A549 (cell line): ENCODE measurements around the gene NIT1. TPM values are rescaled to one million over a fixed set of nuclear protein-coding genes. Genes with fewer than 3 reads are reported as not detected.

ENCODE experiments used
- ATAC-seq, 2 experiments: fragments of 200-7000 bp in 1 of 2; fragments of >200 bp in 1 of 2; cut with Nextera tagmentation in 1 of 2; cut with Tn5 transposase in 1 of 2; 3 replicates each; pipeline versions ENCODE4 v1.8.0 to v1.9.1; 2018 to 2020; ENCODE audit warnings: mild to moderate bottlenecking in 1 of 2, moderate library complexity in 1 of 2
- CTCF ChIA-PET: fragments of 300-600 bp; sonication (Branson Sonifier 250); formaldehyde crosslinking; extraction: SDS; loops from one replicate; lab custom pipeline; 2021; ENCODE audit warnings: antibody characterized with exemption, inconsistent platforms; lab: Yijun Ruan, JAX
- POLR2A ChIA-PET: fragments of 350-600 bp; formaldehyde crosslinking; extraction: SDS; loops from one replicate; lab custom pipeline; 2021; ENCODE audit warnings: antibody characterized with exemption, inconsistent platforms; lab: Yijun Ruan, JAX
- DNase-seq, 2 experiments: peaks; one replicate each; pipeline versions ENCODE4 v3.0.0 to v3.0.0-alpha.2; 2011 to 2016; ENCODE audit warnings: low read depth in 1 of 2, low spot score in 1 of 2
- FAIRE-seq: peaks from 2 replicates; lab custom pipeline; 2011; peaks lifted over from hg19 to GRCh38; lab: Jason Lieb, UNC
- H3K27ac ChIP-seq, 2 experiments: fragments of >200 bp; sonication (Bioruptor Twin); formaldehyde crosslinking; 3 replicates each; pipeline ENCODE4 v1.5.1; 2016 to 2017
- H3K4me1 ChIP-seq: fragments of >200 bp; sonication (Bioruptor Twin); formaldehyde crosslinking; 3 replicates; pipeline ENCODE4 v1.6.1; 2016
- H3K4me2 ChIP-seq: fragments of >200 bp; sonication (Bioruptor Twin); formaldehyde crosslinking; 3 replicates; pipeline ENCODE4 v1.6.1; 2016
- H3K4me3 ChIP-seq: fragments of >200 bp; sonication (Bioruptor Twin); formaldehyde crosslinking; 3 replicates; pipeline ENCODE4 v1.5.1; 2016
- H3K9me3 ChIP-seq: fragments of >200 bp; sonication (Bioruptor Twin); formaldehyde crosslinking; 3 replicates; pipeline ENCODE4 v1.6.1; 2016
- CHD2 ChIP-seq: fragments of 150-350 bp; IDR thresholded peaks from 2 replicates; pipeline ENCODE4 v1.6.1; 2014; ENCODE audit warnings: low read length; ENCODE audit not compliant: partially characterized antibody
- CHD4 ChIP-seq: fragments of 200-600 bp; sonication (generic); IDR thresholded peaks from 2 replicates; pipeline ENCODE4 v1.6.1; 2016; ENCODE audit warnings: antibody characterized with exemption, mild to moderate bottlenecking, borderline replicate concordance
- ESRRA ChIP-seq: fragments of 150-350 bp; IDR thresholded peaks from 2 replicates; pipeline ENCODE4 v1.6.1; 2014; ENCODE audit warnings: mild to moderate bottlenecking, low read length, borderline replicate concordance
- FOSB ChIP-seq: fragments of 250-450 bp; sonication (Bioruptor Pico); IDR thresholded peaks from 2 replicates; pipeline ENCODE4 v1.5.0; 2020; ENCODE audit warnings: mild to moderate bottlenecking, moderate library complexity
- FOXS1 ChIP-seq: fragments of 250-450 bp; sonication (Bioruptor Pico); IDR thresholded peaks from 2 replicates; pipeline ENCODE4 v1.5.0; 2020; ENCODE audit warnings: mild to moderate bottlenecking, moderate library complexity
- HDAC2 ChIP-seq: fragments of 200-600 bp; sonication (generic); IDR thresholded peaks from 2 replicates; pipeline ENCODE4 v1.6.1; 2016
- HOXB5 ChIP-seq: fragments of 250-450 bp; sonication (Bioruptor Pico); IDR thresholded peaks from 2 replicates; pipeline ENCODE4 v1.5.0; 2020; ENCODE audit warnings: mild to moderate bottlenecking, moderate library complexity
- JUN ChIP-seq, 2 experiments: fragments of >200 bp; sonication (Bioruptor Twin); formaldehyde crosslinking; IDR thresholded peaks; 2 replicates in 1 of 2; 3 replicates in 1 of 2; pipeline ENCODE4 v1.6.1; 2016 to 2017
- NFE2L2 ChIP-seq: fragments of 150-350 bp; conservative IDR thresholded peaks from 2 replicates; pipeline ENCODE4 v1.6.1; 2014; ENCODE audit warnings: low read length
- PHF8 ChIP-seq: fragments of 200-600 bp; sonication (generic); IDR thresholded peaks from 2 replicates; pipeline ENCODE4 v1.6.1; 2016; ENCODE audit warnings: low read depth, mild to moderate bottlenecking, antibody characterized with exemption, moderate library complexity, borderline replicate concordance
- RAD21 ChIP-seq, 2 experiments: fragments of >200 bp in 1 of 2; sonication (Bioruptor Twin) in 1 of 2; formaldehyde crosslinking in 1 of 2; IDR thresholded peaks in 1 of 2; conservative IDR thresholded peaks in 1 of 2; 2 replicates in 1 of 2; 3 replicates in 1 of 2; pipeline ENCODE4 v1.6.1; 2012 to 2018; ENCODE audit warnings: inconsistent platforms in 1 of 2
- SMC3 ChIP-seq: fragments of >200 bp; sonication (Bioruptor Twin); formaldehyde crosslinking; IDR thresholded peaks from 3 replicates; pipeline ENCODE4 v1.6.1; 2018; ENCODE audit warnings: inconsistent platforms
- ZC3H11A ChIP-seq: fragments of 450-650 bp; IDR thresholded peaks from 2 replicates; pipeline ENCODE4 v1.6.1; 2014; ENCODE audit warnings: antibody characterized with exemption, mild to moderate bottlenecking
- ZNF302 ChIP-seq: fragments of 250-450 bp; sonication (Bioruptor Pico); IDR thresholded peaks from 2 replicates; pipeline ENCODE4 v1.9.0; 2021; ENCODE audit warnings: inconsistent platforms, mild to moderate bottlenecking, moderate library complexity
- WGBS: methylation state at CpG from one replicate; pipeline ENCODE4 v1.1.6; 2017; ENCODE audit errors: missing lambda C conversion rate; 5-methylcytosine and 5-hydroxymethylcytosine counted together
- polyA plus RNA-seq, 4 experiments: library from polyadenylated mRNA; depleted of rRNA in 3 of 4; stranded (reverse); fragments of >200 nt; fragmentation: RNase III in 1 of 4; extraction: RNeasy Plus Mini Kit Qiagen cat#74134 plus additional on column Dnase treatment in 1 of 4; gene quantifications; 2 replicates in 3 of 4; 3 replicates in 1 of 4; pipeline ENCODE4 v1.2.3, GENCODE V29; 2011 to 2017
- TF ChIP-seq, protein P1 (sequence below): IDR thresholded peaks from 2 replicates; pipeline ENCODE4 v1.6.1; 2012
- TF ChIP-seq, protein P2 (sequence below): IDR thresholded peaks from 2 replicates; pipeline ENCODE4 v1.6.1; 2012
- TF ChIP-seq, protein P3 (sequence below): fragments of 250-450 bp; sonication (Bioruptor Pico); IDR thresholded peaks from 2 replicates; pipeline ENCODE4 v1.5.0; 2021; ENCODE audit warnings: mild to moderate bottlenecking, moderate library complexity, borderline replicate concordance
- TF ChIP-seq, protein P4 (sequence below): fragments of >200 bp; sonication (Bioruptor Twin); formaldehyde crosslinking; IDR thresholded peaks from 3 replicates; pipeline ENCODE4 v1.6.1; 2016

The NIT1 gene
- polyA plus RNA-seq, 2 of the 4 experiments (the other 2 are of a cell fraction), result 29.9 to 44.5 TPM

DNA sequence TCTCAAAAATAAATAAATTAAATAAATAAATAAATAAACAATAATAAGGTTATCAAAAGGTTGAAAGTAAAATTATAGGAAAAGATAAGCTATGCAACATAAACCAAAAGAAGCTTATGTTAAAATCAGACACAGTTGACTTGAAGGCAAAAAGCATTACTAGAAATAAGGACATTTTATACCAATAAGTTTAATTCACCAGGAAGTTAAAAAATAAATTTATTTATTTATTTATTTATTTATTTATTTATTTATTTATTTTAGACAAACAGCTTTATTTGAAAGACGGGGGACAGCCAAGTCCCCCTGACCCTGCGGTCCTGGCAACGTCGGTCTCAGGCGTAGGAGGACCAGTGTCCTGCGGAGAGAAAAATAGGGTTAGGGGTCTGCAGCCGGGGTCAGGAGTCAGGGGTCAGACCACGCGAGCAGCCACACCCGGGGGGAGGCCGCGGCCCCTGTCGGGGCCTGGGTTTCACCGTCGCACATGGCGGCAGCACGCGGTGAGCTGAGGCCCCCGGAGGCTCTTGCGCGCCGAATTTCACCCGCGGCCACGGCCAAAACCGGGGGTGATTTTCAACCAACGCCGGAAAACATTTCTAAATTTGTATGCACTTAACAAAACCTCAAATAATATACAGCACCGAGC lies 23.0 kb downstream of the NIT1 start:
- Histone ChIP-seq H3K4me3 (no peak overlapping the region), H3K27ac (no peak overlapping the region), H3K4me1 (no peaks in the 10 kb centered on the region), H3K4me2 (no peak overlapping the region), H3K9me3 (no peaks in the 10 kb centered on the region)
- FAIRE-seq (no peak), DNase-seq (no peak), ATAC-seq (no peak)
- peak; percentile 40 for TF ChIP-seq ZC3H11A
- TF ChIP-seq FOXS1, result no peak
- 96% methylated on average over 29 of the region's 29 CpGs for WGBS
- POLR2A ChIA-PET, result interaction anchor here (0.6 to 1.6 kb wide), 2 partner anchors 13 to 70 kb away, joined by 4 read pairs; partner anchors contain the start of gene UFC1
- CTCF ChIA-PET, result interaction anchor here (0.7 to 3.5 kb wide), 12 partner anchors 9 to 306 kb away, joined by 3 to 13 read pairs (median 4); partner anchors contain the start of genes UFC1 and USF1

DNA sequence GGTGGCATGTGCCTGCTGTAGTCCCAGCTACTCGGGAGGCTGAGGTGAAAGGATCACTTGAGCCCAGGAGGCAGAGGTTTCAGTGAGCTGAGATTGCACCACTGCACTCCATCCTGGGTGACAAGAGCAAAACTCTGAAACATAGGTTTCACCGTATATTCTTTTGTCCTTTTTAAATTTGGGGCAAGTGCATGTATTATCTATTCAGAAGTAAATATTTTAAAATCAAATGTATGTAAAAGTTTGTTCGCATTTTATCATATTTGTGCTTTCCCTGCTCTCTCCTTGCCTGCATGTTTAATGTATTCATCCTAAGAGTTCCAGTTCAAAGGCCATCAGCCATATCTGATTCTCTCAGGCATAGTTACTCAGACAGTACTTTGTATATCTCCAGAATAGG lies 27.9 kb downstream of the NIT1 start:
- POLR2A ChIA-PET, result no interaction called here
- H3K4me3 ChIP-seq, result no peak overlapping the region
- CTCF ChIA-PET, result interaction anchor here (0.8 to 1.6 kb wide), 2 partner anchors 9 to 20 kb away, joined by 4 to 5 read pairs; partner anchors contain the start of gene PPOX

DNA sequence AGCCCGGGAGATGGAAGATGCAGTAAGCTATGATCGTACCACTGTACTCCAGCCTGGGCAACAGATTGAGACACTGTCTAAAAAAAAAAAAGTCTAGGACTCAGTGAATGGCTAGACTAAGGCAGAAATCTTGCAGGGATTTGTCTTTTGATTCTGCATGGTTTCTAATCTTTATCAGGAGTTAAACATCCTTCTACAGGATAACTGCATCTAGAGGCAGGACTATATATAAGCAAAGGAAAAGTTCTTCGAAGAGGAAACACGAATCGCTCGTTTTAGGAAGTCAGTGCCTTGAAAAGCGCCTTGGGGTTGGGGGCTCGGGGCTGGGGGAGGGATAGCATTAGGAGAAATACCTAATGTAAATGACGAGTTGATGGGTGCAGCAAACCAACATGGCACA lies 35.3 kb downstream of the NIT1 start:
- peak overlapping the region; percentile 57 for H3K4me3 ChIP-seq
- peaks cover 5% of the 10 kb centered on the region; the same call in 1 of the 3 replicates for H3K4me1 ChIP-seq
- ATAC-seq, result no peak; a peak in 1 of 6 replicates
- WGBS, result 28% methylated on average over 8 of the region's 9 CpGs
- TF ChIP-seq, protein P1, sequence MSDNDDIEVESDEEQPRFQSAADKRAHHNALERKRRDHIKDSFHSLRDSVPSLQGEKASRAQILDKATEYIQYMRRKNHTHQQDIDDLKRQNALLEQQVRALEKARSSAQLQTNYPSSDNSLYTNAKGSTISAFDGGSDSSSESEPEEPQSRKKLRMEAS, result no peak
- TF ChIP-seq, protein P2, sequence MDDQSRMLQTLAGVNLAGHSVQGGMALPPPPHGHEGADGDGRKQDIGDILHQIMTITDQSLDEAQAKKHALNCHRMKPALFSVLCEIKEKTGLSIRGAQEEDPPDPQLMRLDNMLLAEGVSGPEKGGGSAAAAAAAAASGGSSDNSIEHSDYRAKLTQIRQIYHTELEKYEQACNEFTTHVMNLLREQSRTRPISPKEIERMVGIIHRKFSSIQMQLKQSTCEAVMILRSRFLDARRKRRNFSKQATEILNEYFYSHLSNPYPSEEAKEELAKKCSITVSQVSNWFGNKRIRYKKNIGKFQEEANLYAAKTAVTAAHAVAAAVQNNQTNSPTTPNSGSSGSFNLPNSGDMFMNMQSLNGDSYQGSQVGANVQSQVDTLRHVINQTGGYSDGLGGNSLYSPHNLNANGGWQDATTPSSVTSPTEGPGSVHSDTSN, result no peak
- no peak for TF ChIP-seq ESRRA
- no peak for TF ChIP-seq CHD2
- TF ChIP-seq ZC3H11A, result no peak
- TF ChIP-seq FOSB (CRISPR knock-in tag), result no peak
- no peak for TF ChIP-seq ZNF302 (CRISPR knock-in tag)
- TF ChIP-seq CHD4, result no peak
- TF ChIP-seq NFE2L2, result no peak
- no peak for TF ChIP-seq RAD21 (conservative IDR thresholded peaks at IDR 0.05 in 1 of 2, IDR thresholded peaks at IDR 0.05 in 1 of 2)
- TF ChIP-seq, protein P3, sequence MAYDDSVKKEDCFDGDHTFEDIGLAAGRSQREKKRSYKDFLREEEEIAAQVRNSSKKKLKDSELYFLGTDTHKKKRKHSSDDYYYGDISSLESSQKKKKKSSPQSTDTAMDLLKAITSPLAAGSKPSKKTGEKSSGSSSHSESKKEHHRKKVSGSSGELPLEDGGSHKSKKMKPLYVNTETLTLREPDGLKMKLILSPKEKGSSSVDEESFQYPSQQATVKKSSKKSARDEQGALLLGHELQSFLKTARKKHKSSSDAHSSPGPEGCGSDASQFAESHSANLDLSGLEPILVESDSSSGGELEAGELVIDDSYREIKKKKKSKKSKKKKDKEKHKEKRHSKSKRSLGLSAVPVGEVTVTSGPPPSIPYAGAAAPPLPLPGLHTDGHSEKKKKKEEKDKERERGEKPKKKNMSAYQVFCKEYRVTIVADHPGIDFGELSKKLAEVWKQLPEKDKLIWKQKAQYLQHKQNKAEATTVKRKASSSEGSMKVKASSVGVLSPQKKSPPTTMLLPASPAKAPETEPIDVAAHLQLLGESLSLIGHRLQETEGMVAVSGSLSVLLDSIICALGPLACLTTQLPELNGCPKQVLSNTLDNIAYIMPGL, result no peak
- no peak for TF ChIP-seq JUN (IDR thresholded peaks at IDR 0.05)
- TF ChIP-seq, protein P4, sequence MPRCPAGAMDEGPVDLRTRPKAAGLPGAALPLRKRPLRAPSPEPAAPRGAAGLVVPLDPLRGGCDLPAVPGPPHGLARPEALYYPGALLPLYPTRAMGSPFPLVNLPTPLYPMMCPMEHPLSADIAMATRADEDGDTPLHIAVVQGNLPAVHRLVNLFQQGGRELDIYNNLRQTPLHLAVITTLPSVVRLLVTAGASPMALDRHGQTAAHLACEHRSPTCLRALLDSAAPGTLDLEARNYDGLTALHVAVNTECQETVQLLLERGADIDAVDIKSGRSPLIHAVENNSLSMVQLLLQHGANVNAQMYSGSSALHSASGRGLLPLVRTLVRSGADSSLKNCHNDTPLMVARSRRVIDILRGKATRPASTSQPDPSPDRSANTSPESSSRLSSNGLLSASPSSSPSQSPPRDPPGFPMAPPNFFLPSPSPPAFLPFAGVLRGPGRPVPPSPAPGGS, result no peak
- no peak for DNase-seq
- ChIA-PET CTCF (interaction anchor here (0.6 to 7.9 kb wide), 6 partner anchors 10 to 94 kb away, joined by 3 to 59 read pairs (median 4); partner anchors contain the start of gene PPOX), POLR2A (interaction anchor here (0.9 to 2.5 kb wide), 8 partner anchors 13 to 237 kb away, joined by 3 to 30 read pairs (median 5); partner anchors contain the start of genes B4GALT3, DEDD, NDUFS2 and NIT1)
- H3K27ac ChIP-seq, result peak overlapping the region; percentile 89 to 95
- H3K4me2 ChIP-seq, result peak overlapping the region; percentile 89
- no peak for FAIRE-seq
- no peaks in the 10 kb centered on the region for H3K9me3 ChIP-seq

More for the DNA sequence above, 27.9 kb downstream of the NIT1 start:
- DNase-seq, result no peak
- no peaks in the 10 kb centered on the region for H3K9me3 ChIP-seq
- no peak for TF ChIP-seq JUN (IDR thresholded peaks at IDR 0.05)
- TF ChIP-seq HDAC2, result no peak
- no peak for TF ChIP-seq HOXB5 (CRISPR knock-in tag)
- TF ChIP-seq PHF8, result no peak
- TF ChIP-seq SMC3, result no peak
- TF ChIP-seq, protein P2, result no peak
- TF ChIP-seq, all 56 proteins: peak for 0
- H3K27ac ChIP-seq, result no peak overlapping the region
- no peak for ATAC-seq
- H3K4me2 ChIP-seq, result no peak overlapping the region
- H3K4me1 ChIP-seq, result no peaks in the 10 kb centered on the region
- no peak for FAIRE-seq
- 82% methylated on average over 3 of the region's 3 CpGs for WGBS
